HCT116 (cell line): Measurements from ENCODE around the gene NECTIN4. TPM values are rescaled to one million over a fixed set of nuclear protein-coding genes. Genes with fewer than 3 reads are reported as not detected.

Source experiments
- ATAC-seq: fragments of 200-7000 bp; cut with Tn5 transposase; 2 replicates; pipeline ENCODE4 v1.9.1; 2020; ENCODE audit warnings: mild to moderate bottlenecking, moderate library complexity
- BruUV-seq: library from RNA; stranded (reverse); fragments of 400-500 nt; replicated peaks from 2 replicates; lab custom pipeline; 2021; lab: Mats Ljungman, UMichigan
- CTCF ChIA-PET: fragments of 300-600 bp; sonication (Branson Sonifier 250); formaldehyde crosslinking; loops from one replicate; lab custom pipeline; 2021; ENCODE audit warnings: antibody characterized with exemption; lab: Charles Lee
- POLR2A ChIA-PET: fragments of 300-600, 350-600 bp; sonication (Branson Sonifier 250); formaldehyde crosslinking; loops from one replicate; lab custom pipeline; 2021; ENCODE audit warnings: antibody characterized with exemption; lab: Charles Lee
- RAD21 ChIA-PET, 2 experiments: fragments of 300-600 bp; sonication (Branson Sonifier 250); formaldehyde crosslinking; loops; one replicate each; lab custom pipeline; 2023; ENCODE audit warnings: low total read pairs in 2 of 2; ENCODE audit not compliant: uncharacterized antibody in 2 of 2, unreplicated experiment in 2 of 2, low non-redundant PET in 1 of 2; lab: Charles Lee
- DNase-seq: peaks from one replicate; pipeline ENCODE4 v3.0.0-alpha.2; 2010; ENCODE audit warnings: low read depth, low spot score
- H2AFZ ChIP-seq: fragments of 200-600 bp; shearing (Covaris generic), sonication (generic); 2 replicates; pipeline ENCODE4 v1.6.1; 2017; ENCODE audit warnings: low read depth, mixed run types, mixed read lengths, antibody characterized with exemption, low read length; ENCODE audit not compliant: poor library complexity, severe bottlenecking
- H3K27ac ChIP-seq: 2 replicates; pipeline ENCODE4 v1.5.1; 2012; ENCODE audit warnings: low read depth, low read length
- H3K27me3 ChIP-seq: fragments of 200-600 bp; sonication (generic); 2 replicates; pipeline ENCODE4 v1.6.1; 2016; ENCODE audit warnings: mixed run types, low read length, mixed read lengths; ENCODE audit not compliant: insufficient read depth
- H3K36me3 ChIP-seq, 2 experiments: fragments of 200-500 bp in 1 of 2; fragments of 200-600 bp in 1 of 2; sonication (Bioruptor generic) in 1 of 2; sonication (generic) in 1 of 2; 2 replicates each; pipeline versions ENCODE4 v1.5.1 to v1.6.1; 2014 to 2016; ENCODE audit warnings: low read length in 2 of 2, inconsistent platforms in 1 of 2, mixed read lengths in 1 of 2, mixed run types in 1 of 2; ENCODE audit not compliant: insufficient read depth in 2 of 2, control insufficient read depth in 1 of 2
- H3K4me1 ChIP-seq, 2 experiments: fragments of 200-600 bp in 1 of 2; sonication (generic) in 1 of 2; 2 replicates each; pipeline versions ENCODE4 v1.5.1 to v1.6.1; 2012 to 2017; ENCODE audit warnings: low read length in 2 of 2, inconsistent platforms in 1 of 2, mild to moderate bottlenecking in 1 of 2, mixed read lengths in 1 of 2, mixed run types in 1 of 2, moderate library complexity in 1 of 2; ENCODE audit not compliant: insufficient read depth in 2 of 2, control insufficient read depth in 1 of 2
- H3K4me2 ChIP-seq: fragments of 200-600 bp; sonication (generic); 2 replicates; pipeline ENCODE4 v1.6.1; 2017; ENCODE audit warnings: mixed run types, low read length, mixed read lengths
- H3K4me3 ChIP-seq, 2 experiments: fragments of 200-600 bp in 1 of 2; sonication (generic) in 1 of 2; replicated peaks in 1 of 2; 2 replicates each; pipeline ENCODE4 v1.5.1; 2011 to 2016; ENCODE audit warnings: low read length in 2 of 2, control low read depth in 1 of 2, low read depth in 1 of 2, mild to moderate bottlenecking in 1 of 2, mixed read lengths in 1 of 2, mixed run types in 1 of 2
- H3K79me2 ChIP-seq: fragments of 200-600 bp; sonication (generic); 2 replicates; pipeline ENCODE4 v1.6.1; 2017; ENCODE audit warnings: mild to moderate bottlenecking, mixed run types, low read length, moderate library complexity, mixed read lengths; ENCODE audit not compliant: insufficient read depth
- H3K9ac ChIP-seq: fragments of 200-600 bp; sonication (generic); 2 replicates; pipeline ENCODE4 v1.6.1; 2016; ENCODE audit warnings: low read length, mixed read lengths
- H3K9me2 ChIP-seq: fragments of 200-600 bp; sonication (generic), shearing (Covaris generic); 2 replicates; pipeline ENCODE4 v1.6.1; 2017; ENCODE audit warnings: mixed run types, mild to moderate bottlenecking, moderate library complexity; ENCODE audit not compliant: insufficient read depth
- H3K9me3 ChIP-seq, 2 experiments: fragments of 200-500 bp in 1 of 2; fragments of 200-600 bp in 1 of 2; sonication (Bioruptor generic) in 1 of 2; sonication (generic) in 1 of 2; 2 replicates each; pipeline ENCODE4 v1.6.1; 2014 to 2017; ENCODE audit warnings: low read length in 2 of 2, mixed read lengths in 2 of 2, inconsistent platforms in 1 of 2, low read depth in 1 of 2, mild to moderate bottlenecking in 1 of 2, mixed run types in 1 of 2, moderate library complexity in 1 of 2; ENCODE audit not compliant: control insufficient read depth in 1 of 2, insufficient read depth in 1 of 2
- H4K20me1 ChIP-seq: fragments of 200-600 bp; sonication (generic), shearing (Covaris generic); 2 replicates; pipeline ENCODE4 v1.6.1; 2017; ENCODE audit warnings: mixed run types, mild to moderate bottlenecking, moderate library complexity; ENCODE audit not compliant: insufficient read depth
- POLR2AphosphoS5 ChIP-seq: IDR thresholded peaks from 2 replicates; pipeline ENCODE4 v1.6.1; 2011; ENCODE audit warnings: mild to moderate bottlenecking, low read depth, low read length, moderate library complexity
- REST ChIP-seq: IDR thresholded peaks from 2 replicates; pipeline ENCODE4 v1.6.1; 2012; ENCODE audit warnings: low read depth
- SRF ChIP-seq: IDR thresholded peaks from 2 replicates; pipeline ENCODE4 v1.6.1; 2012; ENCODE audit warnings: low read depth
- intact Hi-C: fragments of 100-400 bp; cut with micrococcal nuclease; formaldehyde crosslinking; loops from 2 replicates; pipeline ENCODE4 v1.10.0; 2022
- total RNA-seq: library from RNA; stranded (reverse); gene quantifications from one replicate; pipeline ENCODE4 v1.2.1, GENCODE V29; 2021; ENCODE audit not compliant: unreplicated experiment

Gene NECTIN4
- total RNA-seq, 1 experiment from 2014 or later = 3.3 TPM

- intact Hi-C loops = loop anchor here (5.0 kb wide), 1 partner anchor 71 kb away; the partner anchor contains the start of genes NIT1 and PFDN2
- POLR2A ChIA-PET = interaction anchor here (0.7 to 3.3 kb wide), 3 partner anchors 8 to 49 kb away, joined by 3 to 18 read pairs (median 3); partner anchors contain the start of gene F11R
- DNase-seq = no peak
Observed at GRCh38 chr1:161046605-161047228, 42.6 kb downstream of the NECTIN4 start.

More at GRCh38 chr1:161046605-161047228, 42.6 kb downstream of the NECTIN4 start:
- no TSS peak for BruUV-seq
- Histone ChIP-seq H3K9ac (peak overlapping the region; percentile 79), H4K20me1 (no peaks in the 10 kb centered on the region), H3K27ac (peak overlapping the region; percentile 85), H2AFZ (no peak overlapping the region), H3K9me2 (no peaks in the 10 kb centered on the region), H3K27me3 (no peaks in the 10 kb centered on the region), H3K9me3 (peaks cover 0 to 5% of the 10 kb centered on the region in 2 experiments; a peak in 1 of 4 replicates), H3K4me1 (peaks cover 5 to 17% of the 10 kb centered on the region in 2 experiments; a peak in 2 of 4 replicates), H3K4me2 (peak overlapping the region; percentile 74), H3K4me3 (peak overlapping the region; percentile 66 to 70), H3K79me2 (peaks cover 16% of the 10 kb centered on the region; the same call in 1 of the 2 replicates), H3K36me3 (peaks cover 0 to 13% of the 10 kb centered on the region in 2 experiments; a peak in 1 of 4 replicates)
- ChIA-PET RAD21 (no interaction called here), CTCF (interaction anchor here (0.5 to 1.9 kb wide), 2 partner anchors 8 to 25 kb away, joined by 3 to 5 read pairs; no protein-coding TSS in a partner anchor)
- ATAC-seq = no peak
- peak; percentile 12; the same call in 1 of the 2 replicates for TF ChIP-seq POLR2AphosphoS5
- no peak for TF ChIP-seq REST
- TF ChIP-seq SRF = no peak
